ENCODE data around the gene PRSS53. TPM values are rescaled to one million over a fixed set of nuclear protein-coding genes. Genes with fewer than 3 reads are reported as not detected.

The PRSS53 gene
- polyA plus RNA-seq, 3 donors = 0.17 to 5.1 TPM; not detected in 1

- Histone ChIP-seq H3K9me3 (replicated peaks in 1 of 2; ENCODE audit: control insufficient read depth in 1 of 2, insufficient read depth in 1 of 2, low read length in 2 of 2) (no peaks in the 10 kb centered on the region), H3K4me3 (replicated peaks in 1 of 3; ENCODE audit: low read depth in 2 of 3, low read length in 3 of 3) (peak within 1 kb of the TSS; percentile 81 to 93 (median 85)), H3K9ac (ENCODE audit: insufficient read depth, low read length, poor library complexity, severe bottlenecking) (peak within 1 kb of the TSS; percentile 94), H3K27me3 (ENCODE audit: control insufficient read depth in 2 of 2, insufficient read depth in 2 of 2, low read length in 2 of 2) (no peaks in the 10 kb centered on the region), H3K4me2 (replicated peaks; ENCODE audit: extremely low read depth, low read length, poor library complexity, severe bottlenecking) (peak within 1 kb of the TSS; percentile 99), H3K27ac (ENCODE audit: low read depth in 1 of 2, low read length in 2 of 2) (peak within 1 kb of the TSS; percentile 32 to 89), H3K79me2 (ENCODE audit: insufficient read depth, low read length) (peaks cover 37% of the 10 kb centered on the region), H2AFZ (ENCODE audit: insufficient read depth, low read depth, low read length, poor library complexity, severe bottlenecking) (peak within 1 kb of the TSS; percentile 86), H4K20me1 (ENCODE audit: insufficient read depth, low read length) (peaks cover 8% of the 10 kb centered on the region), H3K4me1 (ENCODE audit: control insufficient read depth in 1 of 2, insufficient read depth in 2 of 2, low read length in 2 of 2) (peaks cover 44 to 57% of the 10 kb centered on the region in 2 donors), H3K36me3 (replicated peaks in 1 of 2; ENCODE audit: control insufficient read depth in 1 of 2, insufficient read depth in 2 of 2, low read length in 2 of 2) (peaks cover 34 to 38% of the 10 kb centered on the region in 2 donors)
- no peak for TF ChIP-seq CTCF (IDR thresholded peaks at IDR 0.05)
- Mint-ChIP-seq H3K36me3 (peaks cover 34 to 36% of the 10 kb centered on the region in 2 donors), H3K27ac (peak within 1 kb of the TSS in 6 of 7 donors; percentile 79 to 95 (median 88)), H3K9me3 (no peaks in the 10 kb centered on the region), H3K4me3 (peak within 1 kb of the TSS; percentile 87 to 92), H3K27me3 (ENCODE audit: low read depth in 3 of 3) (peaks cover 0 to 2% (median 0%) of the 10 kb centered on the region in 3 donors), H3K4me1 (peaks cover 42% of the 10 kb centered on the region)
- intact Hi-C loops (cut with micrococcal nuclease) = no loop called here
- peak; percentile 38 to 57 (median 56) for DNase-seq
- 4% methylated on average over 64 of the region's 68 CpGs for WGBS (ENCODE audit: insufficient coverage)
These were observed 19.5 kb upstream of the PRSS53 start, which contains the start of gene BCKDK for GRCh38 chr16:31108035-31108793. TSS of gene BCKDK (plus strand) at chr16:31108386. CDS start at chr16:31109224, 838 bp downstream.

GRCh38 chr16:31107465-31107867, 18.7 kb upstream of the PRSS53 start:
- intact Hi-C loops (cut with micrococcal nuclease) = loop anchor here in 1 of 2 donors (2.0 kb wide), 1 partner anchor 35 kb away; no protein-coding TSS in a partner anchor
- no peak overlapping the region for H3K27ac ChIP-seq (ENCODE audit: low read depth in 1 of 2, low read length in 2 of 2)
- 90% methylated on average over 5 of the region's 6 CpGs for WGBS (ENCODE audit: insufficient coverage)
- no peak overlapping the region for H3K9ac ChIP-seq (ENCODE audit: insufficient read depth, low read length, poor library complexity, severe bottlenecking)
- Mint-ChIP-seq H3K4me3 (no peak overlapping the region), H3K36me3 (peaks cover 32% of the 10 kb centered on the region in 2 donors), H3K27me3 (ENCODE audit: low read depth in 3 of 3) (peaks cover 0 to 2% (median 0%) of the 10 kb centered on the region in 3 donors), H3K9me3 (no peaks in the 10 kb centered on the region), H3K27ac (peak overlapping the region in 3 of 7 donors; percentile 25 to 90 (median 77)), H3K4me1 (peaks cover 34% of the 10 kb centered on the region)
- peaks cover 37% of the 10 kb centered on the region for H3K79me2 ChIP-seq (ENCODE audit: insufficient read depth, low read length)
- H4K20me1 ChIP-seq (ENCODE audit: insufficient read depth, low read length) = peaks cover 8% of the 10 kb centered on the region
- no peaks in the 10 kb centered on the region for H3K9me3 ChIP-seq (replicated peaks in 1 of 2; ENCODE audit: control insufficient read depth in 1 of 2, insufficient read depth in 1 of 2, low read length in 2 of 2)
- no peak for DNase-seq
- no peak overlapping the region for H2AFZ ChIP-seq (ENCODE audit: insufficient read depth, low read depth, low read length, poor library complexity, severe bottlenecking)
- H3K4me2 ChIP-seq (replicated peaks; ENCODE audit: extremely low read depth, low read length, poor library complexity, severe bottlenecking) = no peak overlapping the region
- peaks cover 37 to 50% of the 10 kb centered on the region in 2 donors for H3K4me1 ChIP-seq (ENCODE audit: control insufficient read depth in 1 of 2, insufficient read depth in 2 of 2, low read length in 2 of 2)
- no peak overlapping the region for H3K4me3 ChIP-seq (replicated peaks in 1 of 3; ENCODE audit: low read depth in 2 of 3, low read length in 3 of 3)
- H3K27me3 ChIP-seq (ENCODE audit: control insufficient read depth in 2 of 2, insufficient read depth in 2 of 2, low read length in 2 of 2) = no peaks in the 10 kb centered on the region
- TF ChIP-seq CTCF (IDR thresholded peaks at IDR 0.05) = no peak
- H3K36me3 ChIP-seq (replicated peaks in 1 of 2; ENCODE audit: control insufficient read depth in 1 of 2, insufficient read depth in 2 of 2, low read length in 2 of 2) = peaks cover 32 to 33% of the 10 kb centered on the region in 2 donors

All from CD14-positive monocyte (primary cell).